Measurements from ENCODE around the gene LRRC8C.

DNA sequence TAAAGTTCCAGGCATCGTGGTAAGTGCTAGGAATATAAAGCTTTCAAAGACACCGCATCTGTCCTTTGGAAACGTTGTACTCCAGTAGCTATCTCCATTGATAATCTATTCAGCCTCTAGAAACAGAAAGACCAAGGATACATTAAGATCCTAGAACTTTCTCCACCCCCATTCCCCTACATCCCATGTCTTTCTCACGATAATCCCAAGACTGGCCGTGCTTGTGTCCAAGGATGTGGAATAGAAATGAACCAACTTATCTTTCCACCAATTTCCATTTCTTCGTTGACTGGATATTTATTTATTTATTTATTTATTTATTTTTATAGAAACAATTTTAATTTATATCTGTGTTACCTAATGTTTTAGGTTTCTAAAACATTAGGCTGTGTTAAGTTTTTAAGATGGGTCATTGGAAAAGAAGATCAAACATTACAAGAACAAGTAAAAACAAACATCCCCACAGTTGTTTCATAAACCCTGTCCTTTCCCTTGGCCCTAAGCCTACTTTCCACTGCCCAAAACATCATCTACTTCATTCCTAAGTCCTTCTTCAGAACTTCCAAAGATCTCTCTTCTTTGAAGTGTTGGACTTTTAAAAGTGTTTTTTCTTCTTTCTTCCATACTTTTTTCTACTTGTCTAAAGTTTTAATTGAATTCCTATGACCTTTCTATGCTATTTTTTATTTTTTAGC is 39.7 kb downstream of the LRRC8C start:
- TF ChIP-seq, protein P1, sequence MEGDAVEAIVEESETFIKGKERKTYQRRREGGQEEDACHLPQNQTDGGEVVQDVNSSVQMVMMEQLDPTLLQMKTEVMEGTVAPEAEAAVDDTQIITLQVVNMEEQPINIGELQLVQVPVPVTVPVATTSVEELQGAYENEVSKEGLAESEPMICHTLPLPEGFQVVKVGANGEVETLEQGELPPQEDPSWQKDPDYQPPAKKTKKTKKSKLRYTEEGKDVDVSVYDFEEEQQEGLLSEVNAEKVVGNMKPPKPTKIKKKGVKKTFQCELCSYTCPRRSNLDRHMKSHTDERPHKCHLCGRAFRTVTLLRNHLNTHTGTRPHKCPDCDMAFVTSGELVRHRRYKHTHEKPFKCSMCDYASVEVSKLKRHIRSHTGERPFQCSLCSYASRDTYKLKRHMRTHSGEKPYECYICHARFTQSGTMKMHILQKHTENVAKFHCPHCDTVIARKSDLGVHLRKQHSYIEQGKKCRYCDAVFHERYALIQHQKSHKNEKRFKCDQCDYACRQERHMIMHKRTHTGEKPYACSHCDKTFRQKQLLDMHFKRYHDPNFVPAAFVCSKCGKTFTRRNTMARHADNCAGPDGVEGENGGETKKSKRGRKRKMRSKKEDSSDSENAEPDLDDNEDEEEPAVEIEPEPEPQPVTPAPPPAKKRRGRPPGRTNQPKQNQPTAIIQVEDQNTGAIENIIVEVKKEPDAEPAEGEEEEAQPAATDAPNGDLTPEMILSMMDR (conservative IDR thresholded peaks at IDR 0.05; ENCODE audit: low read length): no peak
- no peak for TF ChIP-seq EZH2phosphoT487 (IDR thresholded peaks at IDR 0.05; ENCODE audit: borderline replicate concordance)
